GM19240 (cell line): ENCODE data around the gene FBXL4.

Source experiments
- DNase-seq: peaks from one replicate; pipeline ENCODE4 v3.0.0; 2011; ENCODE audit warnings: low spot score; ENCODE audit not compliant: insufficient read length

The FBXL4 gene

GRCh38 chr6:98887650-98888049 lies 60.1 kb downstream of the FBXL4 start:
- no peak for DNase-seq

GRCh38 chr6:98885330-98885729 lies 62.4 kb downstream of the FBXL4 start:
- no peak for DNase-seq

- DNase-seq, result peak; percentile 3
Observed at GRCh38 chr6:98880486-98880885, 67.3 kb downstream of the FBXL4 start.

GRCh38 chr6:98877250-98877649 lies 70.5 kb downstream of the FBXL4 start:
- DNase-seq, result no peak

GRCh38 chr6:98875375-98875774 lies 72.4 kb downstream of the FBXL4 start:
- no peak for DNase-seq

- DNase-seq, result no peak
Observed at GRCh38 chr6:98871821-98872220, 75.9 kb downstream of the FBXL4 start.

GRCh38 chr6:98871057-98871456 lies 76.7 kb downstream of the FBXL4 start:
- no peak for DNase-seq

- no peak for DNase-seq
Observed at GRCh38 chr6:98864497-98864896, 83.2 kb downstream of the FBXL4 start.

GRCh38 chr6:98848539-98849242 lies 99.1 kb downstream of the FBXL4 start:
- no peak for DNase-seq

GRCh38 chr6:98847779-98848538 lies 99.8 kb downstream of the FBXL4 start:
- no peak for DNase-seq

GRCh38 chr6:98847416-98847778 lies 100.3 kb downstream of the FBXL4 start:
- DNase-seq, result no peak

GRCh38 chr6:98846021-98846380 lies 101.7 kb downstream of the FBXL4 start:
- no peak for DNase-seq

GRCh38 chr6:98845211-98846020 lies 102.3 kb downstream of the FBXL4 start:
- DNase-seq, result no peak

GRCh38 chr6:98844244-98845210 lies 103.2 kb downstream of the FBXL4 start:
- DNase-seq, result no peak

GRCh38 chr6:98843271-98844243 lies 104.2 kb downstream of the FBXL4 start:
- no peak for DNase-seq

GRCh38 chr6:98842342-98843180 lies 105.2 kb downstream of the FBXL4 start:
- DNase-seq, result no peak

- DNase-seq, result no peak
Observed at GRCh38 chr6:98841621-98842341, 106.0 kb downstream of the FBXL4 start.

- DNase-seq, result no peak
Observed at GRCh38 chr6:98840996-98841513, 106.7 kb downstream of the FBXL4 start.
